PC-3 (cell line): ENCODE data around the gene PRDM11. TPM values are rescaled to one million over a fixed set of nuclear protein-coding genes. Genes with fewer than 3 reads are reported as not detected.

ENCODE experiments used
- ATAC-seq: fragments of 200-7000 bp; cut with Tn5 transposase; 2 replicates; pipeline ENCODE4 v1.9.1; 2020; ENCODE audit warnings: mild to moderate bottlenecking, moderate library complexity
- BruUV-seq: library from RNA; stranded (reverse); fragments of 400-500 nt; replicated peaks from 2 replicates; lab custom pipeline; 2021; lab: Mats Ljungman, UMichigan
- CTCF ChIA-PET: fragments of 300-600 bp; sonication (Branson Sonifier 250); formaldehyde crosslinking; loops from one replicate; lab custom pipeline; 2022; ENCODE audit warnings: antibody characterized with exemption; lab: Charles Lee
- POLR2A ChIA-PET: fragments of 300-600 bp; sonication (Branson Sonifier 250); formaldehyde crosslinking; loops from one replicate; lab custom pipeline; 2022; ENCODE audit warnings: antibody characterized with exemption; ENCODE audit not compliant: unreplicated experiment; lab: Charles Lee
- DNase-seq: peaks from one replicate; pipeline ENCODE4 v3.0.0-alpha.2; 2015
- H2AFZ ChIP-seq: fragments of 300-600 bp; sonication (generic); 2 replicates; pipeline ENCODE4 v1.6.0; 2016; ENCODE audit warnings: antibody characterized with exemption, low read length
- H3F3A ChIP-seq: fragments of 300-600 bp; sonication (generic); one replicate; pipeline ENCODE4 v1.6.0; 2017; ENCODE audit warnings: antibody characterized with exemption, low read length, control low read depth, mild to moderate bottlenecking; ENCODE audit not compliant: unreplicated experiment
- H3K27ac ChIP-seq: fragments of 300-600 bp; sonication (generic); 2 replicates; pipeline ENCODE4 v1.5.1; 2016; ENCODE audit warnings: mild to moderate bottlenecking, low read length
- H3K27me3 ChIP-seq: fragments of 300-600 bp; sonication (generic); 2 replicates; pipeline ENCODE4 v1.6.1; 2016; ENCODE audit warnings: low read length, mixed read lengths
- H3K36me3 ChIP-seq: fragments of 300-600 bp; sonication (generic); 2 replicates; pipeline ENCODE4 v1.6.1; 2016; ENCODE audit warnings: low read depth, mixed run types, low read length, mixed read lengths
- H3K4me1 ChIP-seq: fragments of 300-600 bp; sonication (generic); 2 replicates; pipeline ENCODE4 v1.5.1; 2016; ENCODE audit warnings: low read length; ENCODE audit not compliant: insufficient read depth
- H3K4me2 ChIP-seq: fragments of 300-600 bp; sonication (generic); 2 replicates; pipeline ENCODE4 v1.6.0; 2016; ENCODE audit warnings: low read length
- H3K4me3 ChIP-seq: fragments of 300-600 bp; sonication (generic); 2 replicates; pipeline ENCODE4 v1.5.1; 2016; ENCODE audit warnings: mild to moderate bottlenecking, low read length, mixed read lengths
- H3K79me2 ChIP-seq: fragments of 300-600 bp; sonication (generic); 2 replicates; pipeline ENCODE4 v1.6.1; 2017; ENCODE audit warnings: low read length, mixed read lengths
- H3K9ac ChIP-seq: fragments of 300-600 bp; sonication (generic); 2 replicates; pipeline ENCODE4 v1.6.0; 2016; ENCODE audit warnings: mild to moderate bottlenecking, low read length
- H3K9me2 ChIP-seq: fragments of 300-600 bp; sonication (generic); replicated peaks from 2 replicates; pipeline ENCODE4 v1.6.1; 2016; ENCODE audit warnings: mixed run types, low read length, mixed read lengths
- H3K9me3 ChIP-seq: fragments of 300-600 bp; sonication (generic); 2 replicates; pipeline ENCODE4 v1.6.1; 2016; ENCODE audit warnings: low read length, mixed read lengths
- H4K20me1 ChIP-seq: fragments of 300-600 bp; sonication (generic); 2 replicates; pipeline ENCODE4 v1.6.1; 2016; ENCODE audit warnings: low read length, mixed read lengths
- EZH2 ChIP-seq: fragments of 300-600 bp; sonication (generic); IDR thresholded peaks from one replicate; pipeline ENCODE4 v1.6.1; 2017; ENCODE audit warnings: antibody characterized with exemption, mild to moderate bottlenecking, low read length; ENCODE audit not compliant: unreplicated experiment
- EZH2phosphoT487 ChIP-seq: fragments of 300-600 bp; sonication (generic); IDR thresholded peaks from 2 replicates; pipeline ENCODE4 v1.6.1; 2018; ENCODE audit warnings: mild to moderate bottlenecking, antibody characterized with exemption, low read length, borderline replicate concordance
- intact Hi-C: fragments of 100-400 bp; cut with micrococcal nuclease; formaldehyde crosslinking; loops from 2 replicates; pipeline ENCODE4 v1.9.0; 2023
- total RNA-seq: library from RNA; depleted of rRNA; stranded (reverse); fragments of >200 nt; gene quantifications from 2 replicates; pipeline ENCODE4 v1.2.3, GENCODE V29; 2014
- TF ChIP-seq, protein P1 (sequence below): fragments of 300-600 bp; sonication (generic); conservative IDR thresholded peaks from 2 replicates; pipeline ENCODE4 v1.5.1; 2017; ENCODE audit warnings: antibody characterized with exemption, low read depth, mild to moderate bottlenecking, low read length

PRDM11 gene
- total RNA-seq, 1 experiment from 2014 or later: 5.0 TPM

DNA sequence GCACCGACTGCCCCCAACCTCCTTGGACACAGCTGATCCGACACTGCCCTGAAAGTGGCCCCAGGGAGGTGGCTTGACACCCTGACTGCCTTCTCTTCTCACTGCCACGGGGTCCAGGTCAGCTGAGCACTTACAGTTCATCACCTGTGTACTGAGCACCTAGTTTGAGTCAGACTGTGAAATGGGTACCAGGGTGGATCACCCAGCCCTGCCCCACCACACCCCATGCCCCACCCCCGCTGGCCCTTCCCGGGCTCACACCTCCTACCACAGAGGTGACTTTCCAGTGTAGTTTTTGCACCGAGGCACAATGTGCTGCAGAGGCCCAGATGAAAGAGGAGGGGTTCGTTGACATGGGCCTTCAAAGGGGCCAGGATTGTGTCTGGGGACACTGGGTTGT is 59.5 kb downstream of the PRDM11 start:
- Histone ChIP-seq H3K36me3 (no peaks in the 10 kb centered on the region), H3F3A (no peaks in the 10 kb centered on the region), H3K79me2 (no peaks in the 10 kb centered on the region), H3K9ac (no peak overlapping the region), H4K20me1 (no peaks in the 10 kb centered on the region), H3K27ac (no peak overlapping the region), H3K9me2 (no peaks in the 10 kb centered on the region), H3K27me3 (no peaks in the 10 kb centered on the region), H3K4me3 (no peak overlapping the region), H3K4me1 (no peaks in the 10 kb centered on the region), H2AFZ (no peak overlapping the region), H3K9me3 (no peaks in the 10 kb centered on the region), H3K4me2 (no peak overlapping the region)
- DNase-seq: no peak
- CTCF ChIA-PET: no interaction called here
- no TSS peak for BruUV-seq
- POLR2A ChIA-PET: no interaction called here
- TF ChIP-seq, protein P1, sequence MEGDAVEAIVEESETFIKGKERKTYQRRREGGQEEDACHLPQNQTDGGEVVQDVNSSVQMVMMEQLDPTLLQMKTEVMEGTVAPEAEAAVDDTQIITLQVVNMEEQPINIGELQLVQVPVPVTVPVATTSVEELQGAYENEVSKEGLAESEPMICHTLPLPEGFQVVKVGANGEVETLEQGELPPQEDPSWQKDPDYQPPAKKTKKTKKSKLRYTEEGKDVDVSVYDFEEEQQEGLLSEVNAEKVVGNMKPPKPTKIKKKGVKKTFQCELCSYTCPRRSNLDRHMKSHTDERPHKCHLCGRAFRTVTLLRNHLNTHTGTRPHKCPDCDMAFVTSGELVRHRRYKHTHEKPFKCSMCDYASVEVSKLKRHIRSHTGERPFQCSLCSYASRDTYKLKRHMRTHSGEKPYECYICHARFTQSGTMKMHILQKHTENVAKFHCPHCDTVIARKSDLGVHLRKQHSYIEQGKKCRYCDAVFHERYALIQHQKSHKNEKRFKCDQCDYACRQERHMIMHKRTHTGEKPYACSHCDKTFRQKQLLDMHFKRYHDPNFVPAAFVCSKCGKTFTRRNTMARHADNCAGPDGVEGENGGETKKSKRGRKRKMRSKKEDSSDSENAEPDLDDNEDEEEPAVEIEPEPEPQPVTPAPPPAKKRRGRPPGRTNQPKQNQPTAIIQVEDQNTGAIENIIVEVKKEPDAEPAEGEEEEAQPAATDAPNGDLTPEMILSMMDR: no peak
- TF ChIP-seq EZH2 (no peak), EZH2phosphoT487 (no peak)
- ATAC-seq: no peak
- intact Hi-C loops: no loop called here

DNA sequence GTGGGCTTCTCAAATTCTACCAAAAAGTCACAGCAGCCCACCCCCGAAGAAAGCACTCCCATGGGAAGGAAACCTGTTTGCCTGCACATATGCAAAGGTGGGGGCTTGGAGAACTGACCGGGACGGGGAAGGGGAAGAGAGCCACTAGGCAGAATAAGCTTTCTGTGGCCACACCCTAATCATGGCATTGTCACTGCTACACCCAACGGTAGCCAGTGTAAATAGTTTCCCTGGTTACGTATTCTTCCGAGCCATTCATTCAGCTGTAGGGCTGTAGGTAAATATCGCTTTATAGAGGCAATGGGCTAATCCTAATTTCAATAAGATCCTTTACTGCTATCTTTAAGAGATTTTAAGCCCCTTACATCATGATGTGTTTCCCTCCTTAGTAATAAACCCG is 61.7 kb downstream of the PRDM11 start:
- ATAC-seq: no peak
- ChIA-PET CTCF (no interaction called here), POLR2A (no interaction called here)
- H3K27me3 ChIP-seq: no peaks in the 10 kb centered on the region
- no peaks in the 10 kb centered on the region for H3K9me3 ChIP-seq
- no peaks in the 10 kb centered on the region for H3F3A ChIP-seq
- H3K79me2 ChIP-seq: no peaks in the 10 kb centered on the region
- H4K20me1 ChIP-seq: no peaks in the 10 kb centered on the region
- H3K36me3 ChIP-seq: no peaks in the 10 kb centered on the region
- no peak for TF ChIP-seq EZH2phosphoT487
- TF ChIP-seq, protein P1: no peak
- TF ChIP-seq EZH2: no peak
- DNase-seq: no peak
- intact Hi-C loops: no loop called here
- no peak overlapping the region for H3K4me3 ChIP-seq
- H3K9ac ChIP-seq: no peak overlapping the region
- no peak overlapping the region for H3K4me2 ChIP-seq
- BruUV-seq: no TSS peak
- H2AFZ ChIP-seq: no peak overlapping the region
- H3K9me2 ChIP-seq: no peaks in the 10 kb centered on the region
- no peak overlapping the region for H3K27ac ChIP-seq
- H3K4me1 ChIP-seq: no peaks in the 10 kb centered on the region

DNA sequence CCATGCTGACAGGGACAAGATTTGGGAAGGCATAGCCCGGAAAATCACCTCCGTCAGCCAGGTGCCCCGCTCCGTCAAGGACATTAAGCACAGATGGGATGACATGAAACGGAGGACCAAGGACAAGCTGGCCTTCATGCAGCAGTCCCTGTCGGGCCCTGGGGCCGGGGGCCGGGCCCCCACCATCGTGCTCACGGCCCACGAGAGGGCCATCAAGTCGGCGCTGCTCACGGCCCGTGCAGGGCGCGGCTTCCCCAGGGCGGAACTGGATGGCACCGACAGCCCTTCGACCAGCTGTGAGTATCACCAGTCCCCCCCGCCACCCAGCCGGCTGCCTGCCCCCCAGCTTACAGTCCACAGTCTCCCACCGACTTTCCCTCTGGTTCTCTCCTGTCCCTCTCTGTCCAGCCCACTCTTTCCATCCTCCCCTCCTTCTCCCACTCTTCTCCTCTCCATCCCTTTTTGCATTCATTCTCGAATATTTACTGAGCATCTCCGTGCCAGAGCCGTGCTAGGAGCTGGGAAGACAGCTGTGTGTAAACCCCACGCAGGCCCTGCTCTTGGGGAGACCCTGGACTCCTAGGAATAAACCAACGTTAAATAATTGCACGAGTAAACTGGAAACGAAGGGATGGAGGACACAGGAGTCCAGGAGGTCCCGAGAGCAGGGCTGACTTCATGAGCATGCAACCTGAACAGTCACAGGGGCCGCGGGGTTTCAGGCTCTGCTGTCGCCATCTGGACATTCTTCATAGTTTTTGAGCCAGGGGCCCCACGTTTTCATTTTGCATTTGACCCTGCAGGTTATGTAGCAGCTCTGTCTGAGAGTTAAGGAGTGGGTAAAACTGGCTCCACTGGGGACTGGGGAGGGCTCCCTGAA is 62.8 kb downstream of the PRDM11 start:
- no peak overlapping the region for H3K27ac ChIP-seq
- H3K4me2 ChIP-seq: no peak overlapping the region
- TF ChIP-seq, protein P1: no peak
- TF ChIP-seq EZH2phosphoT487: no peak
- TF ChIP-seq EZH2: no peak
- no peak for DNase-seq
- no peaks in the 10 kb centered on the region for H3K36me3 ChIP-seq
- ChIA-PET CTCF (no interaction called here), POLR2A (no interaction called here)
- no TSS peak for BruUV-seq
- no peaks in the 10 kb centered on the region for H4K20me1 ChIP-seq
- H3K9me3 ChIP-seq: no peaks in the 10 kb centered on the region
- no peak overlapping the region for H3K4me3 ChIP-seq
- H3K9ac ChIP-seq: no peak overlapping the region
- H3F3A ChIP-seq: no peaks in the 10 kb centered on the region
- no peak overlapping the region for H2AFZ ChIP-seq
- H3K79me2 ChIP-seq: no peaks in the 10 kb centered on the region
- intact Hi-C loops: no loop called here
- ATAC-seq: no peak
- H3K9me2 ChIP-seq: no peaks in the 10 kb centered on the region
- no peaks in the 10 kb centered on the region for H3K27me3 ChIP-seq
- no peaks in the 10 kb centered on the region for H3K4me1 ChIP-seq
